GM23338 (cell line): Measurements from ENCODE around the gene ETV6. TPM values are rescaled to one million over a fixed set of nuclear protein-coding genes. Genes with fewer than 3 reads are reported as not detected.

Experiments
- ATAC-seq: fragments of 200-7000 bp; cut with Tn5 transposase; 3 replicates; pipeline ENCODE4 v1.9.1; 2020
- DNase-seq: peaks from one replicate; pipeline ENCODE4 v3.0.0-alpha.2; 2015; ENCODE audit warnings: low spot score
- H2AFZ ChIP-seq: fragments of 200-600 bp; sonication (generic); 2 replicates; pipeline ENCODE4 v1.8.0; 2016; ENCODE audit warnings: antibody characterized with exemption, mild to moderate bottlenecking, moderate library complexity
- H3F3A ChIP-seq: fragments of 200-600 bp; sonication (generic); replicated peaks from 2 replicates; pipeline ENCODE4 v1.8.0; 2017; ENCODE audit warnings: antibody characterized with exemption, mixed run types, low read depth
- H3K27ac ChIP-seq: fragments of 200-600 bp; sonication (generic); 2 replicates; pipeline ENCODE4 v1.6.1; 2016; ENCODE audit warnings: low read depth
- H3K27me3 ChIP-seq: fragments of 200-600 bp; sonication (generic); 2 replicates; pipeline ENCODE4 v1.8.0; 2016; ENCODE audit warnings: mild to moderate bottlenecking, mixed run types, moderate library complexity; ENCODE audit not compliant: insufficient read depth
- H3K36me3 ChIP-seq: fragments of 200-600 bp; sonication (generic); 2 replicates; pipeline ENCODE4 v1.8.0; 2016; ENCODE audit warnings: mild to moderate bottlenecking; ENCODE audit not compliant: insufficient read depth
- H3K4me1 ChIP-seq: fragments of 200-600 bp; sonication (generic); 2 replicates; pipeline ENCODE4 v1.8.0; 2016; ENCODE audit warnings: mild to moderate bottlenecking, moderate library complexity; ENCODE audit not compliant: insufficient read depth
- H3K4me2 ChIP-seq: fragments of 200-600 bp; sonication (generic); 2 replicates; pipeline ENCODE4 v1.7.1; 2017; ENCODE audit warnings: mixed run types
- H3K4me3 ChIP-seq: fragments of 200-600 bp; sonication (generic); 2 replicates; pipeline ENCODE4 v1.6.1; 2016; ENCODE audit warnings: mixed run types
- H3K79me2 ChIP-seq: fragments of 200-600 bp; sonication (generic); replicated peaks from 2 replicates; pipeline ENCODE4 v1.8.0; 2017; ENCODE audit warnings: mild to moderate bottlenecking; ENCODE audit not compliant: insufficient read depth
- H3K9me2 ChIP-seq: fragments of 200-600 bp; sonication (generic); 2 replicates; pipeline ENCODE4 v1.8.0; 2017; ENCODE audit not compliant: insufficient read depth
- H4K20me1 ChIP-seq: fragments of 200-600 bp; sonication (generic); replicated peaks from 2 replicates; pipeline ENCODE4 v1.8.0; 2017; ENCODE audit warnings: mild to moderate bottlenecking; ENCODE audit not compliant: insufficient read depth
- H3K27ac Mint-ChIP-seq: 2 replicates; pipeline ENCODE4 v1.8.0; 2020; ENCODE audit warnings: inconsistent platforms, mild to moderate bottlenecking, moderate library complexity, mixed read lengths
- H3K27me3 Mint-ChIP-seq: 3 replicates; pipeline ENCODE4 v1.8.0; 2022; ENCODE audit warnings: low read depth, mild to moderate bottlenecking, moderate library complexity, mixed read lengths, inconsistent platforms; ENCODE audit not compliant: insufficient read depth, poor library complexity
- H3K36me3 Mint-ChIP-seq: 3 replicates; pipeline ENCODE4 v1.8.0; 2021; ENCODE audit warnings: low read depth, mild to moderate bottlenecking, inconsistent platforms, moderate library complexity, mixed read lengths
- H3K4me1 Mint-ChIP-seq: 3 replicates; pipeline ENCODE4 v1.8.0; 2020; ENCODE audit warnings: mild to moderate bottlenecking, inconsistent platforms, mixed read lengths
- H3K4me3 Mint-ChIP-seq: 3 replicates; pipeline ENCODE4 v1.8.0; 2021; ENCODE audit warnings: moderate library complexity, mild to moderate bottlenecking, inconsistent platforms, mixed read lengths
- H3K9me3 Mint-ChIP-seq: 3 replicates; pipeline ENCODE4 v1.8.0; 2020; ENCODE audit warnings: moderate library complexity, mild to moderate bottlenecking, inconsistent platforms, mixed read lengths
- CREB1 ChIP-seq: fragments of 250-450 bp; sonication (Bioruptor Pico); IDR thresholded peaks from 2 replicates; pipeline ENCODE4 v1.5.0; 2020; ENCODE audit warnings: low read depth, mild to moderate bottlenecking, moderate library complexity
- EZH2 ChIP-seq: fragments of 200-600 bp; sonication (generic); IDR thresholded peaks from one replicate; pipeline ENCODE4 v1.8.0; 2017; ENCODE audit warnings: antibody characterized with exemption, mild to moderate bottlenecking, low read depth; ENCODE audit not compliant: unreplicated experiment
- NANOG ChIP-seq: IDR thresholded peaks from 2 replicates; pipeline ENCODE4 v1.6.1; 2016; ENCODE audit warnings: antibody characterized with exemption, borderline replicate concordance
- polyA plus RNA-seq: library from polyadenylated mRNA; unstranded; fragments of >200 nt; fragmentation: Nextera tagmentation; extraction: Ambion mirVana; gene quantifications from 2 replicates; pipeline ENCODE4 v1.2.1, GENCODE V29; 2016
- total RNA-seq: library from RNA; depleted of rRNA; stranded (reverse); fragments of >200 nt; shearing (Covaris generic); gene quantifications from 2 replicates; pipeline ENCODE4 v1.2.3, GENCODE V29; 2014
- TF ChIP-seq, protein P1 (sequence below): fragments of 250-450 bp; sonication (Bioruptor Pico); IDR thresholded peaks from 2 replicates; pipeline ENCODE4 v1.5.0; 2020; ENCODE audit warnings: mild to moderate bottlenecking, moderate library complexity
- TF ChIP-seq, protein P2 (sequence below), 2 experiments: fragments of 200-600 bp in 1 of 2; sonication (generic) in 1 of 2; conservative IDR thresholded peaks; 2 replicates each; pipeline versions ENCODE4 v1.5.1 to v1.6.1; 2016 to 2017; ENCODE audit warnings: antibody characterized with exemption in 2 of 2, low read depth in 2 of 2, mild to moderate bottlenecking in 2 of 2, moderate library complexity in 1 of 2
- TF ChIP-seq, protein P3 (sequence below): IDR thresholded peaks from one replicate; pipeline ENCODE4 v1.6.1; 2018; ENCODE audit warnings: antibody characterized with exemption; ENCODE audit not compliant: unreplicated experiment

The ETV6 gene
- total and polyA plus RNA-seq, 2 experiments from 2014 or later = 7.5 to 15.1 TPM

DNA sequence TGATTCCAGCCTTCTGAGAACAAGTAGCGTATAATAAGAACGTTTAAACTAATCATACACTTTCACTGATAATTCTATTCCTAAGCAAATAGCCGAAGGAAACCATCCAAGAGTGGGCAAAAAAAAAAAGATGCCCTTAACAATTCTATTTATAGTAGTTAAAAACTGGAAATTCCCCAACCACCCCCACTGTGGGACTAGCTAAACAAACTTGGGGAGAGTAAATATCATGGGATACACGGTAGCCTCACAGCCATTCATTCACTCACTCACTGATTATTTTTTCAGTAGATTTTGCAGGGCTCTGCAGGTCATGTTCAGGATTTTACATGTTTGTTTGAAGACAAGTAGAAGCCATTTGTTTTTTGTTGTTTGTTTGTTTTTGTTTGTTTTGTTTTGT lies 197.0 kb downstream of the ETV6 start:
- Histone ChIP-seq H2AFZ (no peak overlapping the region), H3K4me2 (no peak overlapping the region), H3K27ac (no peak overlapping the region), H3K36me3 (no peaks in the 10 kb centered on the region), H4K20me1 (no peaks in the 10 kb centered on the region), H3K79me2 (no peaks in the 10 kb centered on the region), H3K27me3 (no peaks in the 10 kb centered on the region), H3K9me2 (no peaks in the 10 kb centered on the region), H3F3A (no peaks in the 10 kb centered on the region), H3K4me3 (no peak overlapping the region), H3K4me1 (no peaks in the 10 kb centered on the region)
- H3K4me1 Mint-ChIP-seq = peaks cover 2% of the 10 kb centered on the region; the same call in 2 of the 3 replicates
- H3K27ac Mint-ChIP-seq = no peak overlapping the region
- H3K27me3 Mint-ChIP-seq = peaks cover 5% of the 10 kb centered on the region
- DNase-seq (no peak), ATAC-seq (no peak)
- no peaks in the 10 kb centered on the region for H3K9me3 Mint-ChIP-seq
- no peak overlapping the region for H3K4me3 Mint-ChIP-seq
- peaks cover 8% of the 10 kb centered on the region; the same call in 2 of the 3 replicates for H3K36me3 Mint-ChIP-seq
- TF ChIP-seq NANOG = no peak
- TF ChIP-seq, protein P1, sequence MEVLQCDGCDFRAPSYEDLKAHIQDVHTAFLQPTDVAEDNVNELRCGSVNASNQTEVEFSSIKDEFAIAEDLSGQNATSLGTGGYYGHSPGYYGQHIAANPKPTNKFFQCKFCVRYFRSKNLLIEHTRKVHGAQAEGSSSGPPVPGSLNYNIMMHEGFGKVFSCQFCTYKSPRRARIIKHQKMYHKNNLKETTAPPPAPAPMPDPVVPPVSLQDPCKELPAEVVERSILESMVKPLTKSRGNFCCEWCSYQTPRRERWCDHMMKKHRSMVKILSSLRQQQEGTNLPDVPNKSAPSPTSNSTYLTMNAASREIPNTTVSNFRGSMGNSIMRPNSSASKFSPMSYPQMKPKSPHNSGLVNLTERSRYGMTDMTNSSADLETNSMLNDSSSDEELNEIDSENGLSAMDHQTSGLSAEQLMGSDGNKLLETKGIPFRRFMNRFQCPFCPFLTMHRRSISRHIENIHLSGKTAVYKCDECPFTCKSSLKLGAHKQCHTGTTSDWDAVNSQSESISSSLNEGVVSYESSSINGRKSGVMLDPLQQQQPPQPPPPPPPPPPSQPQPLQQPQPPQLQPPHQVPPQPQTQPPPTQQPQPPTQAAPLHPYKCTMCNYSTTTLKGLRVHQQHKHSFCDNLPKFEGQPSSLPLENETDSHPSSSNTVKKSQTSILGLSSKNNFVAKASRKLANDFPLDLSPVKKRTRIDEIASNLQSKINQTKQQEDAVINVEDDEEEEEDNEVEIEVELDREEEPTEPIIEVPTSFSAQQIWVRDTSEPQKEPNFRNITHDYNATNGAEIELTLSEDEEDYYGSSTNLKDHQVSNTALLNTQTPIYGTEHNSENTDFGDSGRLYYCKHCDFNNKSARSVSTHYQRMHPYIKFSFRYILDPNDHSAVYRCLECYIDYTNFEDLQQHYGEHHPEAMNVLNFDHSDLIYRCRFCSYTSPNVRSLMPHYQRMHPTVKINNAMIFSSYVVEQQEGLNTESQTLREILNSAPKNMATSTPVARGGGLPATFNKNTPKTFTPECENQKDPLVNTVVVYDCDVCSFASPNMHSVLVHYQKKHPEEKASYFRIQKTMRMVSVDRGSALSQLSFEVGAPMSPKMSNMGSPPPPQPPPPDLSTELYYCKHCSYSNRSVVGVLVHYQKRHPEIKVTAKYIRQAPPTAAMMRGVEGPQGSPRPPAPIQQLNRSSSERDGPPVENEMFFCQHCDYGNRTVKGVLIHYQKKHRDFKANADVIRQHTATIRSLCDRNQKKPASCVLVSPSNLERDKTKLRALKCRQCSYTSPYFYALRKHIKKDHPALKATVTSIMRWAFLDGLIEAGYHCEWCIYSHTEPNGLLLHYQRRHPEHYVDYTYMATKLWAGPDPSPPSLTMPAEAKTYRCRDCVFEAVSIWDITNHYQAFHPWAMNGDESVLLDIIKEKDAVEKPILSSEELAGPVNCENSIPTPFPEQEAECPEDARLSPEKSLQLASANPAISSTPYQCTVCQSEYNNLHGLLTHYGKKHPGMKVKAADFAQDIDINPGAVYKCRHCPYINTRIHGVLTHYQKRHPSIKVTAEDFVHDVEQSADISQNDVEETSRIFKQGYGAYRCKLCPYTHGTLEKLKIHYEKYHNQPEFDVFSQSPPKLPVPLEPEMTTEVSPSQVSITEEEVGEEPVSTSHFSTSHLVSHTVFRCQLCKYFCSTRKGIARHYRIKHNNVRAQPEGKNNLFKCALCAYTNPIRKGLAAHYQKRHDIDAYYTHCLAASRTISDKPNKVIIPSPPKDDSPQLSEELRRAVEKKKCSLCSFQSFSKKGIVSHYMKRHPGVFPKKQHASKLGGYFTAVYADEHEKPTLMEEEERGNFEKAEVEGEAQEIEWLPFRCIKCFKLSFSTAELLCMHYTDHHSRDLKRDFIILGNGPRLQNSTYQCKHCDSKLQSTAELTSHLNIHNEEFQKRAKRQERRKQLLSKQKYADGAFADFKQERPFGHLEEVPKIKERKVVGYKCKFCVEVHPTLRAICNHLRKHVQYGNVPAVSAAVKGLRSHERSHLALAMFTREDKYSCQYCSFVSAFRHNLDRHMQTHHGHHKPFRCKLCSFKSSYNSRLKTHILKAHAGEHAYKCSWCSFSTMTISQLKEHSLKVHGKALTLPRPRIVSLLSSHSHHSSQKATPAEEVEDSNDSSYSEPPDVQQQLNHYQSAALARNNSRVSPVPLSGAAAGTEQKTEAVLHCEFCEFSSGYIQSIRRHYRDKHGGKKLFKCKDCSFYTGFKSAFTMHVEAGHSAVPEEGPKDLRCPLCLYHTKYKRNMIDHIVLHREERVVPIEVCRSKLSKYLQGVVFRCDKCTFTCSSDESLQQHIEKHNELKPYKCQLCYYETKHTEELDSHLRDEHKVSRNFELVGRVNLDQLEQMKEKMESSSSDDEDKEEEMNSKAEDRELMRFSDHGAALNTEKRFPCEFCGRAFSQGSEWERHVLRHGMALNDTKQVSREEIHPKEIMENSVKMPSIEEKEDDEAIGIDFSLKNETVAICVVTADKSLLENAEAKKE (CRISPR knock-in tag) = no peak

DNA sequence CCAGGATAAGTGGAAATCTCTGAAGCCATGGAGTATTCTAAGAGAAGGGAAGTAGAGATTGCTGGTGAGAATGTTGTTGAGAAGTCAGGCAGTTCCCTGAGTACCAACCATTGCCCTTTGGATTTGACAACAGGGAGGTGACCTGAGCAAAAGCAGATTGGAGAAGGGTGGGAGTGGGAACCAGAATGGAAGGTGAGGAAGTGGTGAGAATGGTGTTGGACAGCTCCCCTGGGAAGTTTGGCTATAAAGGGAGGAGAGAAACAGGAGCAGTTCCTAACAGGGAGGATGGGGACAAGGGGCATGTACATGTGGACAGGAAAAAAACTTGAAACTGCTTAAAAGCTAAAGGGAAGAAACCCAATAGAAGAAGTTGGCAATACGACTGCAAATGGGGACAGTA lies 198.1 kb downstream of the ETV6 start:
- Histone ChIP-seq H3K27me3 (no peaks in the 10 kb centered on the region), H2AFZ (no peak overlapping the region), H3K4me3 (no peak overlapping the region), H3K79me2 (no peaks in the 10 kb centered on the region), H3K4me2 (no peak overlapping the region), H3K27ac (no peak overlapping the region), H3F3A (no peaks in the 10 kb centered on the region), H4K20me1 (no peaks in the 10 kb centered on the region), H3K9me2 (no peaks in the 10 kb centered on the region), H3K4me1 (no peaks in the 10 kb centered on the region), H3K36me3 (no peaks in the 10 kb centered on the region)
- peaks cover 5% of the 10 kb centered on the region for H3K27me3 Mint-ChIP-seq
- peaks cover 8% of the 10 kb centered on the region; the same call in 2 of the 3 replicates for H3K4me1 Mint-ChIP-seq
- no peaks in the 10 kb centered on the region for H3K9me3 Mint-ChIP-seq
- no peak for ATAC-seq
- TF ChIP-seq, protein P2, sequence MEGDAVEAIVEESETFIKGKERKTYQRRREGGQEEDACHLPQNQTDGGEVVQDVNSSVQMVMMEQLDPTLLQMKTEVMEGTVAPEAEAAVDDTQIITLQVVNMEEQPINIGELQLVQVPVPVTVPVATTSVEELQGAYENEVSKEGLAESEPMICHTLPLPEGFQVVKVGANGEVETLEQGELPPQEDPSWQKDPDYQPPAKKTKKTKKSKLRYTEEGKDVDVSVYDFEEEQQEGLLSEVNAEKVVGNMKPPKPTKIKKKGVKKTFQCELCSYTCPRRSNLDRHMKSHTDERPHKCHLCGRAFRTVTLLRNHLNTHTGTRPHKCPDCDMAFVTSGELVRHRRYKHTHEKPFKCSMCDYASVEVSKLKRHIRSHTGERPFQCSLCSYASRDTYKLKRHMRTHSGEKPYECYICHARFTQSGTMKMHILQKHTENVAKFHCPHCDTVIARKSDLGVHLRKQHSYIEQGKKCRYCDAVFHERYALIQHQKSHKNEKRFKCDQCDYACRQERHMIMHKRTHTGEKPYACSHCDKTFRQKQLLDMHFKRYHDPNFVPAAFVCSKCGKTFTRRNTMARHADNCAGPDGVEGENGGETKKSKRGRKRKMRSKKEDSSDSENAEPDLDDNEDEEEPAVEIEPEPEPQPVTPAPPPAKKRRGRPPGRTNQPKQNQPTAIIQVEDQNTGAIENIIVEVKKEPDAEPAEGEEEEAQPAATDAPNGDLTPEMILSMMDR (conservative IDR thresholded peaks at IDR 0.05; ENCODE audit: low read depth in 2 of 2) = no peak
- no peak for TF ChIP-seq CREB1 (CRISPR knock-in tag)
- no peak for TF ChIP-seq EZH2
- TF ChIP-seq, protein P3, sequence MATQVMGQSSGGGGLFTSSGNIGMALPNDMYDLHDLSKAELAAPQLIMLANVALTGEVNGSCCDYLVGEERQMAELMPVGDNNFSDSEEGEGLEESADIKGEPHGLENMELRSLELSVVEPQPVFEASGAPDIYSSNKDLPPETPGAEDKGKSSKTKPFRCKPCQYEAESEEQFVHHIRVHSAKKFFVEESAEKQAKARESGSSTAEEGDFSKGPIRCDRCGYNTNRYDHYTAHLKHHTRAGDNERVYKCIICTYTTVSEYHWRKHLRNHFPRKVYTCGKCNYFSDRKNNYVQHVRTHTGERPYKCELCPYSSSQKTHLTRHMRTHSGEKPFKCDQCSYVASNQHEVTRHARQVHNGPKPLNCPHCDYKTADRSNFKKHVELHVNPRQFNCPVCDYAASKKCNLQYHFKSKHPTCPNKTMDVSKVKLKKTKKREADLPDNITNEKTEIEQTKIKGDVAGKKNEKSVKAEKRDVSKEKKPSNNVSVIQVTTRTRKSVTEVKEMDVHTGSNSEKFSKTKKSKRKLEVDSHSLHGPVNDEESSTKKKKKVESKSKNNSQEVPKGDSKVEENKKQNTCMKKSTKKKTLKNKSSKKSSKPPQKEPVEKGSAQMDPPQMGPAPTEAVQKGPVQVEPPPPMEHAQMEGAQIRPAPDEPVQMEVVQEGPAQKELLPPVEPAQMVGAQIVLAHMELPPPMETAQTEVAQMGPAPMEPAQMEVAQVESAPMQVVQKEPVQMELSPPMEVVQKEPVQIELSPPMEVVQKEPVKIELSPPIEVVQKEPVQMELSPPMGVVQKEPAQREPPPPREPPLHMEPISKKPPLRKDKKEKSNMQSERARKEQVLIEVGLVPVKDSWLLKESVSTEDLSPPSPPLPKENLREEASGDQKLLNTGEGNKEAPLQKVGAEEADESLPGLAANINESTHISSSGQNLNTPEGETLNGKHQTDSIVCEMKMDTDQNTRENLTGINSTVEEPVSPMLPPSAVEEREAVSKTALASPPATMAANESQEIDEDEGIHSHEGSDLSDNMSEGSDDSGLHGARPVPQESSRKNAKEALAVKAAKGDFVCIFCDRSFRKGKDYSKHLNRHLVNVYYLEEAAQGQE = peak; percentile 67
- peaks cover 3% of the 10 kb centered on the region; the same call in 1 of the 3 replicates for H3K36me3 Mint-ChIP-seq
- no peak overlapping the region for H3K27ac Mint-ChIP-seq
- H3K4me3 Mint-ChIP-seq = no peak overlapping the region
- DNase-seq = no peak
